GM23338 (cell line): ENCODE results near the gene RICTOR.

ENCODE experiments used
- CREB1 ChIP-seq: fragments of 250-450 bp; sonication (Bioruptor Pico); IDR thresholded peaks from 2 replicates; pipeline ENCODE4 v1.5.0; 2020; ENCODE audit warnings: low read depth, mild to moderate bottlenecking, moderate library complexity
- EZH2 ChIP-seq: fragments of 200-600 bp; sonication (generic); IDR thresholded peaks from one replicate; pipeline ENCODE4 v1.8.0; 2017; ENCODE audit warnings: antibody characterized with exemption, mild to moderate bottlenecking, low read depth; ENCODE audit not compliant: unreplicated experiment
- EZH2phosphoT487 ChIP-seq: fragments of 200-600 bp; sonication (generic); IDR thresholded peaks from one replicate; pipeline ENCODE4 v1.8.1; 2018; ENCODE audit warnings: antibody characterized with exemption; ENCODE audit not compliant: unreplicated experiment
- JUNB ChIP-seq: IDR thresholded peaks from one replicate; pipeline ENCODE4 v1.6.1; 2016; ENCODE audit warnings: antibody characterized with exemption; ENCODE audit not compliant: unreplicated experiment
- NANOG ChIP-seq: IDR thresholded peaks from 2 replicates; pipeline ENCODE4 v1.6.1; 2016; ENCODE audit warnings: antibody characterized with exemption, borderline replicate concordance
- POLR2AphosphoS5 ChIP-seq: IDR thresholded peaks from 2 replicates; pipeline ENCODE4 v1.6.1; 2016; ENCODE audit warnings: antibody characterized with exemption, low read depth
- STAT1 ChIP-seq: IDR thresholded peaks from one replicate; pipeline ENCODE4 v1.6.1; 2016; ENCODE audit warnings: antibody characterized with exemption; ENCODE audit not compliant: unreplicated experiment
- ZNF114 ChIP-seq: fragments of 250-450 bp; sonication (Bioruptor Pico); IDR thresholded peaks from 2 replicates; pipeline ENCODE4 v1.5.0; 2020; ENCODE audit warnings: mild to moderate bottlenecking, moderate library complexity
- TF ChIP-seq, protein P1 (sequence below), 2 experiments: fragments of 200-600 bp in 1 of 2; sonication (generic) in 1 of 2; conservative IDR thresholded peaks; 2 replicates each; pipeline versions ENCODE4 v1.5.1 to v1.6.1; 2016 to 2017; ENCODE audit warnings: antibody characterized with exemption in 2 of 2, low read depth in 2 of 2, mild to moderate bottlenecking in 2 of 2, moderate library complexity in 1 of 2
- TF ChIP-seq, protein P2 (sequence below): IDR thresholded peaks from one replicate; pipeline ENCODE4 v1.6.1; 2018; ENCODE audit warnings: antibody characterized with exemption; ENCODE audit not compliant: unreplicated experiment
- TF ChIP-seq, protein P3 (sequence below): IDR thresholded peaks from 2 replicates; pipeline ENCODE4 v1.6.1; 2016; ENCODE audit warnings: antibody characterized with exemption
- TF ChIP-seq, protein P4 (sequence below): fragments of 250-450 bp; sonication (Bioruptor Pico); IDR thresholded peaks from 2 replicates; pipeline ENCODE4 v1.5.0; 2020; ENCODE audit warnings: mild to moderate bottlenecking, moderate library complexity

DNA sequence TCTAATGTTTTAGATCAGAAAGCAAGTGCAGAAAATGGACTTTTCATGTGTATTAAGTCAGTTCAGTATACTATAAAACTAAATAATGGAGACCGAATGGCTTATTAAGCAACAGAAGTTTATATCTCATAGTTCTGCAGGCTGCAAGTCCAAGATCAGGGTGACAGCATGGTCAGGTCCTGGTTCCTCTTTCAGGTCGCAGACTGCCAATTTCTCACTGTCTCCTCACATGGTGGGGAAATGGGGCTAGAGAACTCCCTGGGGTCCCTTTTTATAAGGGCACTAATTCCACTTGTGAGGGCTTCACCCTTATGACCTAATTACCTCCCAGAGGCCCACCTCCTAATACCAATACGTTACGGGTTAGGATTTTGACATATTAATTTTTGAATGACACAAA, 48.7 kb downstream of the RICTOR start:
- TF ChIP-seq, protein P1, sequence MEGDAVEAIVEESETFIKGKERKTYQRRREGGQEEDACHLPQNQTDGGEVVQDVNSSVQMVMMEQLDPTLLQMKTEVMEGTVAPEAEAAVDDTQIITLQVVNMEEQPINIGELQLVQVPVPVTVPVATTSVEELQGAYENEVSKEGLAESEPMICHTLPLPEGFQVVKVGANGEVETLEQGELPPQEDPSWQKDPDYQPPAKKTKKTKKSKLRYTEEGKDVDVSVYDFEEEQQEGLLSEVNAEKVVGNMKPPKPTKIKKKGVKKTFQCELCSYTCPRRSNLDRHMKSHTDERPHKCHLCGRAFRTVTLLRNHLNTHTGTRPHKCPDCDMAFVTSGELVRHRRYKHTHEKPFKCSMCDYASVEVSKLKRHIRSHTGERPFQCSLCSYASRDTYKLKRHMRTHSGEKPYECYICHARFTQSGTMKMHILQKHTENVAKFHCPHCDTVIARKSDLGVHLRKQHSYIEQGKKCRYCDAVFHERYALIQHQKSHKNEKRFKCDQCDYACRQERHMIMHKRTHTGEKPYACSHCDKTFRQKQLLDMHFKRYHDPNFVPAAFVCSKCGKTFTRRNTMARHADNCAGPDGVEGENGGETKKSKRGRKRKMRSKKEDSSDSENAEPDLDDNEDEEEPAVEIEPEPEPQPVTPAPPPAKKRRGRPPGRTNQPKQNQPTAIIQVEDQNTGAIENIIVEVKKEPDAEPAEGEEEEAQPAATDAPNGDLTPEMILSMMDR (conservative IDR thresholded peaks at IDR 0.05; ENCODE audit: low read depth in 2 of 2) = no peak
- TF ChIP-seq POLR2AphosphoS5 (no peak), EZH2 (no peak), JUNB (no peak), CREB1 (no peak), EZH2phosphoT487 (no peak), NANOG (no peak), STAT1 (no peak), ZNF114 (CRISPR knock-in tag) (no peak)
- TF ChIP-seq, protein P2, sequence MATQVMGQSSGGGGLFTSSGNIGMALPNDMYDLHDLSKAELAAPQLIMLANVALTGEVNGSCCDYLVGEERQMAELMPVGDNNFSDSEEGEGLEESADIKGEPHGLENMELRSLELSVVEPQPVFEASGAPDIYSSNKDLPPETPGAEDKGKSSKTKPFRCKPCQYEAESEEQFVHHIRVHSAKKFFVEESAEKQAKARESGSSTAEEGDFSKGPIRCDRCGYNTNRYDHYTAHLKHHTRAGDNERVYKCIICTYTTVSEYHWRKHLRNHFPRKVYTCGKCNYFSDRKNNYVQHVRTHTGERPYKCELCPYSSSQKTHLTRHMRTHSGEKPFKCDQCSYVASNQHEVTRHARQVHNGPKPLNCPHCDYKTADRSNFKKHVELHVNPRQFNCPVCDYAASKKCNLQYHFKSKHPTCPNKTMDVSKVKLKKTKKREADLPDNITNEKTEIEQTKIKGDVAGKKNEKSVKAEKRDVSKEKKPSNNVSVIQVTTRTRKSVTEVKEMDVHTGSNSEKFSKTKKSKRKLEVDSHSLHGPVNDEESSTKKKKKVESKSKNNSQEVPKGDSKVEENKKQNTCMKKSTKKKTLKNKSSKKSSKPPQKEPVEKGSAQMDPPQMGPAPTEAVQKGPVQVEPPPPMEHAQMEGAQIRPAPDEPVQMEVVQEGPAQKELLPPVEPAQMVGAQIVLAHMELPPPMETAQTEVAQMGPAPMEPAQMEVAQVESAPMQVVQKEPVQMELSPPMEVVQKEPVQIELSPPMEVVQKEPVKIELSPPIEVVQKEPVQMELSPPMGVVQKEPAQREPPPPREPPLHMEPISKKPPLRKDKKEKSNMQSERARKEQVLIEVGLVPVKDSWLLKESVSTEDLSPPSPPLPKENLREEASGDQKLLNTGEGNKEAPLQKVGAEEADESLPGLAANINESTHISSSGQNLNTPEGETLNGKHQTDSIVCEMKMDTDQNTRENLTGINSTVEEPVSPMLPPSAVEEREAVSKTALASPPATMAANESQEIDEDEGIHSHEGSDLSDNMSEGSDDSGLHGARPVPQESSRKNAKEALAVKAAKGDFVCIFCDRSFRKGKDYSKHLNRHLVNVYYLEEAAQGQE = no peak
- TF ChIP-seq, protein P3, sequence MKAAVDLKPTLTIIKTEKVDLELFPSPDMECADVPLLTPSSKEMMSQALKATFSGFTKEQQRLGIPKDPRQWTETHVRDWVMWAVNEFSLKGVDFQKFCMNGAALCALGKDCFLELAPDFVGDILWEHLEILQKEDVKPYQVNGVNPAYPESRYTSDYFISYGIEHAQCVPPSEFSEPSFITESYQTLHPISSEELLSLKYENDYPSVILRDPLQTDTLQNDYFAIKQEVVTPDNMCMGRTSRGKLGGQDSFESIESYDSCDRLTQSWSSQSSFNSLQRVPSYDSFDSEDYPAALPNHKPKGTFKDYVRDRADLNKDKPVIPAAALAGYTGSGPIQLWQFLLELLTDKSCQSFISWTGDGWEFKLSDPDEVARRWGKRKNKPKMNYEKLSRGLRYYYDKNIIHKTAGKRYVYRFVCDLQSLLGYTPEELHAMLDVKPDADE = no peak
- TF ChIP-seq, protein P4, sequence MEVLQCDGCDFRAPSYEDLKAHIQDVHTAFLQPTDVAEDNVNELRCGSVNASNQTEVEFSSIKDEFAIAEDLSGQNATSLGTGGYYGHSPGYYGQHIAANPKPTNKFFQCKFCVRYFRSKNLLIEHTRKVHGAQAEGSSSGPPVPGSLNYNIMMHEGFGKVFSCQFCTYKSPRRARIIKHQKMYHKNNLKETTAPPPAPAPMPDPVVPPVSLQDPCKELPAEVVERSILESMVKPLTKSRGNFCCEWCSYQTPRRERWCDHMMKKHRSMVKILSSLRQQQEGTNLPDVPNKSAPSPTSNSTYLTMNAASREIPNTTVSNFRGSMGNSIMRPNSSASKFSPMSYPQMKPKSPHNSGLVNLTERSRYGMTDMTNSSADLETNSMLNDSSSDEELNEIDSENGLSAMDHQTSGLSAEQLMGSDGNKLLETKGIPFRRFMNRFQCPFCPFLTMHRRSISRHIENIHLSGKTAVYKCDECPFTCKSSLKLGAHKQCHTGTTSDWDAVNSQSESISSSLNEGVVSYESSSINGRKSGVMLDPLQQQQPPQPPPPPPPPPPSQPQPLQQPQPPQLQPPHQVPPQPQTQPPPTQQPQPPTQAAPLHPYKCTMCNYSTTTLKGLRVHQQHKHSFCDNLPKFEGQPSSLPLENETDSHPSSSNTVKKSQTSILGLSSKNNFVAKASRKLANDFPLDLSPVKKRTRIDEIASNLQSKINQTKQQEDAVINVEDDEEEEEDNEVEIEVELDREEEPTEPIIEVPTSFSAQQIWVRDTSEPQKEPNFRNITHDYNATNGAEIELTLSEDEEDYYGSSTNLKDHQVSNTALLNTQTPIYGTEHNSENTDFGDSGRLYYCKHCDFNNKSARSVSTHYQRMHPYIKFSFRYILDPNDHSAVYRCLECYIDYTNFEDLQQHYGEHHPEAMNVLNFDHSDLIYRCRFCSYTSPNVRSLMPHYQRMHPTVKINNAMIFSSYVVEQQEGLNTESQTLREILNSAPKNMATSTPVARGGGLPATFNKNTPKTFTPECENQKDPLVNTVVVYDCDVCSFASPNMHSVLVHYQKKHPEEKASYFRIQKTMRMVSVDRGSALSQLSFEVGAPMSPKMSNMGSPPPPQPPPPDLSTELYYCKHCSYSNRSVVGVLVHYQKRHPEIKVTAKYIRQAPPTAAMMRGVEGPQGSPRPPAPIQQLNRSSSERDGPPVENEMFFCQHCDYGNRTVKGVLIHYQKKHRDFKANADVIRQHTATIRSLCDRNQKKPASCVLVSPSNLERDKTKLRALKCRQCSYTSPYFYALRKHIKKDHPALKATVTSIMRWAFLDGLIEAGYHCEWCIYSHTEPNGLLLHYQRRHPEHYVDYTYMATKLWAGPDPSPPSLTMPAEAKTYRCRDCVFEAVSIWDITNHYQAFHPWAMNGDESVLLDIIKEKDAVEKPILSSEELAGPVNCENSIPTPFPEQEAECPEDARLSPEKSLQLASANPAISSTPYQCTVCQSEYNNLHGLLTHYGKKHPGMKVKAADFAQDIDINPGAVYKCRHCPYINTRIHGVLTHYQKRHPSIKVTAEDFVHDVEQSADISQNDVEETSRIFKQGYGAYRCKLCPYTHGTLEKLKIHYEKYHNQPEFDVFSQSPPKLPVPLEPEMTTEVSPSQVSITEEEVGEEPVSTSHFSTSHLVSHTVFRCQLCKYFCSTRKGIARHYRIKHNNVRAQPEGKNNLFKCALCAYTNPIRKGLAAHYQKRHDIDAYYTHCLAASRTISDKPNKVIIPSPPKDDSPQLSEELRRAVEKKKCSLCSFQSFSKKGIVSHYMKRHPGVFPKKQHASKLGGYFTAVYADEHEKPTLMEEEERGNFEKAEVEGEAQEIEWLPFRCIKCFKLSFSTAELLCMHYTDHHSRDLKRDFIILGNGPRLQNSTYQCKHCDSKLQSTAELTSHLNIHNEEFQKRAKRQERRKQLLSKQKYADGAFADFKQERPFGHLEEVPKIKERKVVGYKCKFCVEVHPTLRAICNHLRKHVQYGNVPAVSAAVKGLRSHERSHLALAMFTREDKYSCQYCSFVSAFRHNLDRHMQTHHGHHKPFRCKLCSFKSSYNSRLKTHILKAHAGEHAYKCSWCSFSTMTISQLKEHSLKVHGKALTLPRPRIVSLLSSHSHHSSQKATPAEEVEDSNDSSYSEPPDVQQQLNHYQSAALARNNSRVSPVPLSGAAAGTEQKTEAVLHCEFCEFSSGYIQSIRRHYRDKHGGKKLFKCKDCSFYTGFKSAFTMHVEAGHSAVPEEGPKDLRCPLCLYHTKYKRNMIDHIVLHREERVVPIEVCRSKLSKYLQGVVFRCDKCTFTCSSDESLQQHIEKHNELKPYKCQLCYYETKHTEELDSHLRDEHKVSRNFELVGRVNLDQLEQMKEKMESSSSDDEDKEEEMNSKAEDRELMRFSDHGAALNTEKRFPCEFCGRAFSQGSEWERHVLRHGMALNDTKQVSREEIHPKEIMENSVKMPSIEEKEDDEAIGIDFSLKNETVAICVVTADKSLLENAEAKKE (CRISPR knock-in tag) = no peak
